Stimulated activated CD4-positive, alpha-beta T cell treated with anti-CD3 and anti-CD28 coated beads, Interleukin-15, amount 100 ng/mL, for 24 hours (primary cell): ENCODE measurements around the gene NGB.

Source experiments
- DNase-seq: peaks from one replicate; pipeline ENCODE4 v3.0.0-alpha.2; 2020

Gene NGB

DNA sequence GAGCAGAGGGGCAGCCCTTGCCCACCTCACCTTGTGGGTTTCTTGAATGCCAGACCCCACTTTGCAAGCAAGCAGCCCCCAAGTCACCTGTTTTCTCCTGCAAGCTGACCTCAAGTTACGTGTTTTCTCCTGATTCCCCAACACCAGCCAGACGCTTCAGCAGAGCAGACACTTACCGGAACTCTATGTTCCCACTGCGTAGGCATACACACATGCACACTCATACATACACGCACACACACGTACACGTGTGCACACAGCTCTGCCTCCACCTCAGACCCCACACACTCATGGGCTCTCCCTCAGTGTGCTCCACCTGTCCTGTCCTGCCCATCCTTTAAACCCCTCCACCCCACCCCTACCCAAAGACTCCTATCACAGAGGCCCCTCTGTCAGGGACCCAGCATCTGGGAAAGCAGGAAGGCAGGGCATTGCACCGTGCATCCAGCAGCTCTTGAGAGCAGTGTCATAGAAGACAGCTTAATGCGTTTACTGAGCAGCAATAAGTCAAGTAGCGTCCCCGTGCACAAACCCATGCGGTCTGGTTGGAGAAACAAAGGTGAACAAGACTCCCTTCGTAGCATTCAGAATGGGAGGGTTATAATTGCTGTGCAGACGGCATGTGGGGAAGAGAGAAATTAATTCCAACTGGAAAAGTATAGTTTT lies 45.0 kb downstream of the NGB start:
- no peak for DNase-seq

DNA sequence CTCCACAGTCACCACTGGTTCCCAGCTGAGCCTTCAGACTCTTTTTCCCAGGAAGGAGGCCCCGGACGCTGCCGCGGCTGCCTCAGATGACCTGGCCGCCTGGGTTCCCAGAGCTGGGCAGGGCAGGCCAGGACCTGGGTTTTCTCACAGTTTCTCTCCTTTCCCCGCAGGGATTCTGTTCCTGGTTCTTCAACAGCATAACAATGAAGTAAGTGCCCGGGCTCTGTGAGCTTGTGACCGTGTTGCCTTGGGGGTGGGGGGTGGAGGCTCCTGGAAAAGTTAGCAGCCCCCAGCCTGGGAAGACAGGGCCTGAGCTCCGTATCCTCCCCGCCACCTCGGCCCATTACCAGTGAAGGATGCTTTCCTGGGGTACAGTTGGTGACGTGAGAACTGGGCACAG lies 45.8 kb downstream of the NGB start:
- DNase-seq: no peak

DNA sequence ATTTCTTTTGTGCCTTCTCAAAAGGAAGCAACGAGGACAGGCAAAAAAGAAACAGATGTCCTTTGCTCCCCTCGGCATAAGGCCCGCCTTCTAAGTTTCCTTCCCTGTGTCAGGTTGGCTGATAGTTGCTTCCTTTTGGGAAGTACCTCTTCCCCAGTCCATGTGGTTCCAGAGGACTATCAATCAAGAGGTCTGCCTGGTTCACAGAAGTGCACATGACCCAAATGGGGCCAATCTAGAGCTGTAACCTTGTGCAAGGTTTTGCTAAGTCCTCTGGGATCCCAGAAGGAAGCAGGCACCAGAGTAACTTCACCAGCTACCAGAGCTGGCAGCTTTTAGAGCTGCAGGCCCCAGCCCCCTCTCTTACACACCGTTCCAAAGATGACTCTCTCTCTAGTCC lies 46.8 kb downstream of the NGB start:
- no peak for DNase-seq

DNA sequence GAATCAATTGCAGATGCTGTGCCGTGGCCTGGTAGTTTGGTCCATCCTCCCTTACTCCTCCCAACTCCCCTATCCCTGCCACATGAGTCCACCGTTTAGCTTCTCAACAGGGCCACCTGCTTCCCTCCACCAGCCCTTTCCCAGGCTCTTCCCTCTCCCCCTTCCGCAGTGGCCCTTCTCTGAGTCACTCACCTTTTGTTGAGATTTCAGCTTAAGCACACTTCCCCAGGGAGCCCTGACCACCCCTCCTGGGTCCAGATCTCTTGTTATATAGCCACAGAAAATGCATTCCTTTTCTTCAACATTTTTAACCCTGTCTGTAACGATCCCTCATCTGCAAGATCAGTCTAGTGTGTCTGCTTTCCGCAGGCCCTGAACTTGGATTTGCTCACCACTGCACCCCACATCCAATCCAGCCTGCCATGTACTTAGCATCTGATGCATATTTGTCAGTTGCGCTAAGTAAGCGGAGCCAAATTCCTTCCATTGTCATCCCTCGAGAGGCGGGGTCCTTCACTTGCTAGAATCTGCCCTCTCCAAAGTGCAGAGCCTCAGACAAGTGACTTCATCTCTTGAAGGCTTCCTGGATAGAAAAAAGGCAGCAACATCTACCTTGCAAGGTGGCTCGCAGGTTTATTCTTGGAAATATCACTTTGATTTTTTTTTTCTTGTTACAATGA lies 48.3 kb downstream of the NGB start:
- DNase-seq: no peak

DNA sequence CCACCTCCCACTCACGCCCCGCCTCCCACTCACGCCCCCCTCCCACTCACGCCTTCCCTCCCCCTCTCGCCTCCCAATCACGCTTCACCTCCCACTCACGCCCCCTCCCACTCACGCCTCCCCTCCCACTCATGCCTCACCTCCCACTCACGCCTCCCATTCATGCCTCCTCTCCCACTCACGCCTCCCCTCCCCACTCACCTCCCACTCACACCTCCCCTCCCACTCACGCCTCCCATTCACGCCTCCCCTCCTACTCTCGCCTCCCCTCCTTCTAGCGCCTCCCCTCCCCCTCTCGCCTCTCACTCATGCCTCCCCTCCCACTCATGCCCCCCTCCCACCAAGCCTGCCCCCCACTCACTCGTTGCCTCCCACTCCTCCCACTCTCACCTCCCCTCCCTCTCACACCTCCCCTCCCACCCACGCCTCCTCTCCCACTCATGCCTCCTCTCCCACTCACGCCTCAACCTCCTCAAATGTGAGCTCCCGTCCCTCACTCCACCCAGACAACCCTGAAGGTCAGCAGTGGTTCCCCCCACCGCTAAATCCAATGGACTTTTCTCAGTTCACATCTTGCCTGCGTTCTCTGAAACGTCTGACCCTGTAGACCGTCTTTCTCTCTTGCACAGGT lies 49.6 kb downstream of the NGB start:
- DNase-seq: no peak

DNA sequence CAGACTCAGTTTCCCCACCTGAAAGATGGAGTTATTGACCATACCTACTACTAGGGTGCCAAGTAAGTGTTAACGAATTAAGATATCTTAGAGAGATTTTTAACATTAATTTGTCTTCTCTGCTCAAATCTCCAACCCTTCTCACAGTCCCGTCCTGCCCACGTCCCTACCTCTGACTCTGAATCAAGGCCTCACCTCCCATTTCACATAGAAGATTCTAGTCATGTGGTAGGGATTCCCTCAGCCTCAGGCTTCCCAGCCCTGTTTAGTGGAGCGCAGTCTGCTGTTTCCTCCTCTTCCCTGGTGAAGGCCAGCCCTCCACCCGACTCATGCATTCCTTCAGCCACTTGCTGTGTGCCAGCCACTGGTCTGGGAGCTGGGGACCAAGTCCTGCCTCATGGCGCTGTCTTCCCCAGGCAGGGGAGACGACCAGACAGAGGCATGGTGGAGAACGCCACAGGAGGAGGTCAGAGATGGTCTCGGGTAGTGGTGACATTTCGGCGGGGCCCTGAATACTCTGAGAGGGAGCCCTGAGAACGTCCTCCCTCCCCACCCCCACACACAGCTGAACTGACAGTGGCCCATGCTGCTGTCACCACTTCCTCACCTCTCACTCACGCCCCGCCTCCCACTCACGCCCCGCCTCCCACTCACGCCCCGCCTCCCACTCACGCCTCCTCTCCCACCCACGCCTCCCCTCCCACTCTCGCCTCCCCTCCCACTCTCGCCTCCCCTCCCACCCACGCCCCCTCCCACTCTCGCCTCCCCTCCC lies 50.6 kb downstream of the NGB start:
- DNase-seq: peak; percentile 5

DNA sequence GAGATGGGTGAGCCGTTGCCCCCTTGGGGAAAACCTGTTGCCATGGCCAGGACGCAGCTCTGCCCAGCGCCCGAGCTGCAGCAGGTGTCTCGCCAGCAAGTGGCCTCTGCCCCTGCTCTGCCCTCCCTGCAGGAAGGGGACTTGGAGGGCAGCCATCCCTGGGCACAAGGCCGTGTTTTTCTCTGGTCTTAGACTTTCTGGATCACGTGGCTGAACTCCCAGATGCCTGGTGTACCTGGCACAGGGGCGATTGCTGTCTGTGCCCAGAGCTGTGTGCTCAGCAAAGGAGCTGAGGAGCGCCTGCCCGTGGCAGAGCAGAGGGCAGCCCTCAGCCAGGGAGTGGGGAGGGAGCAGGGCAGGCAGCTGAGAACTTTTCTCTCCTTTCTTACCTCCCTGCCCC lies 51.4 kb downstream of the NGB start:
- no peak for DNase-seq

DNA sequence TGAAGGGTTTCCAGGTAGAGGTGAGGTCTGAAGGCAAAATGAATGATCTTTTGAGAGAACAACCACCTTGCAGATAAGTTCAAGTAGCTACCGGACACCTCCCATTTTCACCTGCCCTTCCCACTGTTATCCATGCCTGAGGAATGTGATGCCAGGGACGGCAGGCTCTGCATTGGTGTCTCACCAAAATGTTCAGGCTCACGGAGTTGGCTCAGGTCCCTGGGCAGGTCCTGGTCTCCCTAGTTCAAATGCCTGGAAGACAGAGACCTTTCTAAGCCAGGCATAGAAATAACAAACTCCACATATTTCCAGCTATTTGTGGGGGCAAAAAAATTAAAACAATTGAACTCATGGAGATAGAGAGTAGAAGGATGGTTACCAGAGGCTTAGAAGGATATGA lies 53.5 kb downstream of the NGB start:
- no peak for DNase-seq
